Activated gamma-delta T cell treated with anti-CD3 and anti-CD28 coated beads, Interleukin-2, amount 50 U/mL, for 16 hours (primary cell): ENCODE results near the gene PDLIM4.

Experiments
- DNase-seq: peaks from one replicate; pipeline ENCODE4 v3.0.0-alpha.2; 2020; ENCODE audit warnings: low read depth

Gene PDLIM4

GRCh38 chr5:132267166-132267739 lies 9.8 kb downstream of the PDLIM4 start:
- no peak for DNase-seq

- DNase-seq = no peak
Observed at GRCh38 chr5:132267931-132268768, 10.7 kb downstream of the PDLIM4 start.

- DNase-seq = no peak
Observed at GRCh38 chr5:132268769-132269551, 11.5 kb downstream of the PDLIM4 start.

- no peak for DNase-seq
Observed at GRCh38 chr5:132269635-132270334, 12.3 kb downstream of the PDLIM4 start.

GRCh38 chr5:132270335-132270665 lies 12.8 kb downstream of the PDLIM4 start:
- DNase-seq = no peak

GRCh38 chr5:132270706-132271105 lies 13.2 kb downstream of the PDLIM4 start:
- DNase-seq = no peak

- DNase-seq = no peak
Observed at GRCh38 chr5:132271251-132272246, 14.1 kb downstream of the PDLIM4 start.

GRCh38 chr5:132272311-132273210 lies 15.1 kb downstream of the PDLIM4 start:
- peak; percentile 66 for DNase-seq

- DNase-seq = no peak
Observed at GRCh38 chr5:132273631-132274030, 16.1 kb downstream of the PDLIM4 start.

GRCh38 chr5:132274050-132274792 lies 16.7 kb downstream of the PDLIM4 start:
- no peak for DNase-seq

- no peak for DNase-seq
Observed at GRCh38 chr5:132275367-132276220, 18.1 kb downstream of the PDLIM4 start.

- no peak for DNase-seq
Observed at GRCh38 chr5:132277256-132277655, 19.8 kb downstream of the PDLIM4 start.

GRCh38 chr5:132277971-132278853 lies 20.7 kb downstream of the PDLIM4 start:
- no peak for DNase-seq

- no peak for DNase-seq
Observed at GRCh38 chr5:132279801-132280200, 22.3 kb downstream of the PDLIM4 start.

GRCh38 chr5:132280371-132281240 lies 23.1 kb downstream of the PDLIM4 start:
- no peak for DNase-seq

- no peak for DNase-seq
Observed at GRCh38 chr5:132281856-132282614, 24.5 kb downstream of the PDLIM4 start.
